GM12878 (cell line): ENCODE results near the gene NCBP3. TPM values are rescaled to one million over a fixed set of nuclear protein-coding genes. Genes with fewer than 3 reads are reported as not detected.

Source experiments
- ATAC-seq: fragments of 200-7000 bp; cut with Tn5 transposase; 3 replicates; pipeline ENCODE4 v1.9.1; 2020; ENCODE audit warnings: mild to moderate bottlenecking, moderate library complexity
- BruUV-seq: library from RNA; stranded (reverse); fragments of 400-500 nt; replicated peaks from 2 replicates; lab custom pipeline; 2021; lab: Mats Ljungman, UMichigan
- CTCF ChIA-PET: fragments of 300-600 bp; sonication (Branson Sonifier 250); formaldehyde crosslinking; extraction: SDS; loops from one replicate; lab custom pipeline; 2021; ENCODE audit warnings: inconsistent platforms; lab: Yijun Ruan, JAX
- POLR2A ChIA-PET: fragments of 350-600 bp; formaldehyde crosslinking; extraction: SDS; loops from one replicate; lab custom pipeline; 2021; ENCODE audit warnings: inconsistent platforms; lab: Charles Lee
- RAD21 ChIA-PET: fragments of 300-600 bp; sonication (Branson Sonifier 250); formaldehyde crosslinking; loops from one replicate; lab custom pipeline; 2023; ENCODE audit warnings: antibody characterized with exemption; ENCODE audit not compliant: unreplicated experiment; lab: Charles Lee
- SMC1A ChIA-PET: fragments of 300-600 bp; sonication (Branson Sonifier 250); formaldehyde crosslinking; loops from one replicate; lab custom pipeline; 2023; ENCODE audit not compliant: unreplicated experiment, uncharacterized antibody; lab: Charles Lee
- DNase-seq: peaks from one replicate; pipeline ENCODE4 v3.0.0-alpha.2; 2011; ENCODE audit warnings: low read depth, low spot score
- FAIRE-seq: peaks from 3 replicates; lab custom pipeline; 2011; peaks lifted over from hg19 to GRCh38; lab: Jason Lieb, UNC
- H2AFZ ChIP-seq: 2 replicates; pipeline ENCODE4 v1.6.0; 2011; ENCODE audit warnings: low read depth, low read length, control low read depth; ENCODE audit not compliant: control insufficient read depth
- H3K27ac ChIP-seq: 2 replicates; pipeline ENCODE4 v1.5.1; 2011; ENCODE audit warnings: control low read depth; ENCODE audit not compliant: control insufficient read depth, insufficient read depth
- H3K27me3 ChIP-seq, 2 experiments: replicated peaks in 1 of 2; 2 replicates each; pipeline versions ENCODE4 v1.6.0 to v1.6.1; 2011; ENCODE audit warnings: low read length in 1 of 2; ENCODE audit not compliant: control insufficient read depth in 2 of 2, insufficient read depth in 2 of 2
- H3K36me3 ChIP-seq, 2 experiments: 2 replicates each; pipeline ENCODE4 v1.5.1; 2011; ENCODE audit warnings: low read length in 1 of 2; ENCODE audit not compliant: control insufficient read depth in 2 of 2, insufficient read depth in 2 of 2
- H3K4me1 ChIP-seq: 2 replicates; pipeline ENCODE4 v1.6.1; 2011; ENCODE audit warnings: mild to moderate bottlenecking, low read length, moderate library complexity, mixed read lengths; ENCODE audit not compliant: control insufficient read depth, insufficient read depth
- H3K4me2 ChIP-seq: 2 replicates; pipeline ENCODE4 v1.6.0; 2011; ENCODE audit warnings: control low read depth; ENCODE audit not compliant: control insufficient read depth, insufficient read depth
- H3K4me3 ChIP-seq: fragments of 200-600 bp; sonication (generic); 2 replicates; pipeline ENCODE4 v1.5.1; 2016
- H3K79me2 ChIP-seq: 2 replicates; pipeline ENCODE4 v1.6.0; 2011; ENCODE audit warnings: low read length; ENCODE audit not compliant: control insufficient read depth, insufficient read depth
- H3K9ac ChIP-seq: 2 replicates; pipeline ENCODE4 v1.8.0; 2011; ENCODE audit warnings: low read length, control low read depth, mixed read lengths; ENCODE audit not compliant: control insufficient read depth, insufficient read depth
- H3K9me3 ChIP-seq: replicated peaks from 3 replicates; pipeline ENCODE4 v1.5.1; 2011; ENCODE audit warnings: mild to moderate bottlenecking, low read length; ENCODE audit not compliant: control insufficient read depth, insufficient read depth
- H4K20me1 ChIP-seq: 2 replicates; pipeline ENCODE4 v1.6.0; 2011; ENCODE audit not compliant: control insufficient read depth, insufficient read depth
- NFYB ChIP-seq: IDR thresholded peaks from 2 replicates; pipeline ENCODE4 v1.6.1; 2011; ENCODE audit warnings: low read depth, mild to moderate bottlenecking, low read length, improper control_type of control experiment, moderate library complexity; ENCODE audit not compliant: insufficient read depth
- NKRF ChIP-seq: fragments of 450-650 bp; conservative IDR thresholded peaks from 2 replicates; pipeline ENCODE4 v1.6.1; 2017; ENCODE audit warnings: mild to moderate bottlenecking, moderate library complexity
- SMC3 ChIP-seq: IDR thresholded peaks from 2 replicates; pipeline ENCODE4 v1.6.1; 2011; ENCODE audit warnings: low read length, improper control_type of control experiment, borderline replicate concordance
- TARDBP ChIP-seq: IDR thresholded peaks from 2 replicates; pipeline ENCODE4 v1.6.1; 2016; ENCODE audit warnings: borderline replicate concordance
- ZBED1 ChIP-seq: IDR thresholded peaks from 2 replicates; pipeline ENCODE4 v1.6.1; 2016; ENCODE audit warnings: borderline replicate concordance
- ZNF622 ChIP-seq: fragments of 450-650 bp; IDR thresholded peaks from 2 replicates; pipeline ENCODE4 v1.6.1; 2017; ENCODE audit warnings: mild to moderate bottlenecking, inconsistent platforms
- WGBS: methylation state at CpG from one replicate; pipeline ENCODE4 v1.1.6; 2016; ENCODE audit warnings: low lambda C conversion rate; ENCODE audit not compliant: insufficient replicate concordance, insufficient coverage; ENCODE audit errors: missing lambda C conversion rate; 5-methylcytosine and 5-hydroxymethylcytosine counted together
- in situ Hi-C: fragments of 300-500 bp; cut with MboI; formaldehyde crosslinking; loops from 9 replicates; pipeline ENCODE4 v1.14.3; 2018; ENCODE audit warnings: mixed read lengths
- intact Hi-C: fragments of 100-400 bp; cut with micrococcal nuclease; formaldehyde crosslinking; loops from one replicate; pipeline ENCODE4 v1.14.2; 2022; ENCODE audit not compliant: unreplicated experiment
- polyA plus RNA-seq, 11 experiments: library from polyadenylated mRNA; depleted of rRNA in 4 of 11; unstranded in 6 of 11; stranded (reverse) in 5 of 11; fragments of >200 nt; fragmentation: Nextera tagmentation in 4 of 11; fragmentation: Illumina TruSeq in 1 of 11; extraction: Ambion mirVana in 4 of 11; extraction: Trizol in 1 of 11; gene quantifications; 1 replicate in 1 of 11; 2 replicates in 10 of 11; pipeline versions ENCODE4 v1.2.1 to v1.2.3, GENCODE V29; 2011 to 2016; ENCODE audit warnings: inconsistent platforms in 2 of 11, missing spikeins in 2 of 11, low read depth in 1 of 11
- total RNA-seq, 4 experiments: library from RNA; depleted of rRNA in 3 of 4; stranded (reverse); fragments of >200 nt in 3 of 4; fragmentation: Illumina TruSeq in 1 of 4; extraction: Trizol in 1 of 4; gene quantifications; 2 replicates each; pipeline versions ENCODE4 v1.2.1 to v1.2.3, GENCODE V29; 2013 to 2021

The NCBP3 gene
- total and polyA plus RNA-seq, 10 of the 15 experiments (the other 5 are each of a cell fraction or from before 2014, with no cell fraction given) = 5.2 to 32.0 (median 23.2) TPM

DNA sequence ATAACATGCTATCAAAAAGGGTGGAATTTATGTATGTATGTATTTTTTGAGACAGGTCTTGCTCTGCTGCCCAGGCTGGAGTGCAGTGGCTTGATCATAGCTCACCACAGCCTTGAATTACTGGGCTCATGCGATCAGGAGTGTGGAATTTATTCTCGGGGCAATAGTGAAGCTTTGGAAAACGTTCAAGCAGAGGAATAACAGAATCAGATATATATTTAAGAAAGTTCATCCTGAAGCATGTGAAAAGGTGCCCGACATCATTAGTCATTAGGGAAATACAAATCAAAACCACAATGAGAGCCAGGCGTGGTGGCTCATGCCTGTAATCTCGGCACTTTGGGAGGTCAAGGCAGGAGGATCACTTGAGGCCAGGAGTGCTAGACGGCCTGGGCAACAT, 37.3 kb downstream of the NCBP3 start:
- POLR2A ChIA-PET = no interaction called here
- CTCF ChIA-PET = interaction anchor here (1.6 to 3.3 kb wide), 2 partner anchors 69 to 71 kb away, joined by 3 to 15 read pairs; no protein-coding TSS in a partner anchor
- H3K79me2 ChIP-seq = no peaks in the 10 kb centered on the region
- H3K4me1 ChIP-seq = peaks cover 19% of the 10 kb centered on the region
- in situ Hi-C loops = no loop called here
- H4K20me1 ChIP-seq = no peaks in the 10 kb centered on the region
- H3K4me3 ChIP-seq = no peak overlapping the region
- no peak for DNase-seq
- WGBS = 50% methylated on average over 7 of the region's 7 CpGs
- no peak overlapping the region for H3K9ac ChIP-seq
- FAIRE-seq = no peak
- H3K27me3 ChIP-seq = no peaks in the 10 kb centered on the region
- H3K9me3 ChIP-seq = no peaks in the 10 kb centered on the region
- RAD21 ChIA-PET = no interaction called here
- no peak for ATAC-seq
- peaks cover 4 to 16% of the 10 kb centered on the region in 2 experiments for H3K36me3 ChIP-seq
- SMC1A ChIA-PET = interaction anchor here (1.0 to 1.7 kb wide), 2 partner anchors 19 to 71 kb away, joined by 3 to 5 read pairs; no protein-coding TSS in a partner anchor
- no TSS peak for BruUV-seq
- intact Hi-C loops = no loop called here
- TF ChIP-seq NFYB = no peak
- no peak for TF ChIP-seq ZNF622
- TF ChIP-seq ZBED1 = no peak
- TF ChIP-seq SMC3 = no peak
- no peak for TF ChIP-seq NKRF
- TF ChIP-seq TARDBP = no peak
- no peak overlapping the region for H2AFZ ChIP-seq
- H3K27ac ChIP-seq = no peak overlapping the region
- H3K4me2 ChIP-seq = no peak overlapping the region
